Calu3 (cell line): Measurements from ENCODE around the gene TBX2. TPM values are rescaled to one million over a fixed set of nuclear protein-coding genes. Genes with fewer than 3 reads are reported as not detected.

ENCODE experiments used
- BruUV-seq: library from RNA; stranded (reverse); fragments of 400-500 nt; replicated peaks from 2 replicates; lab custom pipeline; 2021; lab: Mats Ljungman, UMichigan
- CTCF ChIA-PET: fragments of 300-600 bp; sonication (Branson Sonifier 250); formaldehyde crosslinking; loops from one replicate; lab custom pipeline; 2022; ENCODE audit warnings: antibody characterized with exemption; lab: Charles Lee
- DNase-seq: peaks from one replicate; pipeline ENCODE4 v3.0.0; 2022
- H3K27ac Mint-ChIP-seq: one replicate; pipeline ENCODE4 v1.8.0; 2022; ENCODE audit warnings: mixed read lengths; ENCODE audit not compliant: unreplicated experiment
- H3K27me3 Mint-ChIP-seq: one replicate; pipeline ENCODE4 v1.8.0; 2022; ENCODE audit warnings: mixed read lengths; ENCODE audit not compliant: unreplicated experiment
- H3K36me3 Mint-ChIP-seq: one replicate; pipeline ENCODE4 v1.8.0; 2022; ENCODE audit warnings: mild to moderate bottlenecking, moderate library complexity, mixed read lengths; ENCODE audit not compliant: insufficient read depth, unreplicated experiment
- H3K4me1 Mint-ChIP-seq: one replicate; pipeline ENCODE4 v1.8.0; 2022; ENCODE audit warnings: mild to moderate bottlenecking, low read depth, mixed read lengths; ENCODE audit not compliant: unreplicated experiment
- H3K4me3 Mint-ChIP-seq: one replicate; pipeline ENCODE4 v1.8.0; 2022; ENCODE audit warnings: mild to moderate bottlenecking, low read depth, moderate library complexity, mixed read lengths; ENCODE audit not compliant: unreplicated experiment
- H3K9me3 Mint-ChIP-seq: one replicate; pipeline ENCODE4 v1.8.0; 2022; ENCODE audit warnings: low read depth, mixed read lengths; ENCODE audit not compliant: unreplicated experiment
- CTCF ChIP-seq: fragments of 200-600 bp; IDR thresholded peaks from one replicate; pipeline ENCODE4 v1.8.0; 2022; ENCODE audit warnings: antibody characterized with exemption; ENCODE audit not compliant: unreplicated experiment
- intact Hi-C: fragments of 100-400 bp; cut with micrococcal nuclease; formaldehyde crosslinking; loops from one replicate; pipeline ENCODE4 v1.10.0; 2022; ENCODE audit not compliant: unreplicated experiment
- total RNA-seq: library from RNA; stranded (reverse); gene quantifications from 2 replicates; pipeline ENCODE4 v1.2.3, GENCODE V29; 2022

Gene TBX2
- total RNA-seq, 1 experiment from 2014 or later: 0.14 TPM

DNA sequence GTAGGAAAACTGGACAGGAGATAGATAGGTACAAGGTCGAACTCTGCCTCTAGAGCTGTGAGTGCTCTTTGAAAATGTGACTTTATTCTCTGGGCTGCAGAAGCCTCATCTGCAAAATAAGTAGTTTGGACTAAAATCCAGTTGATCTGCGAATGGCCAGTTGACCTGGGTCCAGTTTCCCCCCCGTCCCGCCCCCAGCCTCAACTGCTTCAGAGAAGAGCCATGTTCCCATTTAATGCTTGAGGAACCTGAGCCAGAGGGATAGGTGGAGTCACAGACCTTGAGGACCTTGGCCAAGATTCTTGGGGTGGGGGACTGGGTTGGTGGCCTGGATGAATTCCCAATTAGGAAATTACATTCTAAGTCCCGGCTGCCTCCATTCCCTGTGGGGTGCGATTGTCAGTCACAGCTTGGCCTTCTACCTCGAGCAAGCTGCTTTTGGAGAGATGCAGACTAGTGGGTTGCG is 14.1 kb downstream of the TBX2 start:
- intact Hi-C loops: loop anchor here (2.0 kb wide), 2 partner anchors 161 to 169 kb away; no protein-coding TSS in a partner anchor
- Mint-ChIP-seq H3K4me1 (no peaks in the 10 kb centered on the region), H3K36me3 (peaks cover 11% of the 10 kb centered on the region), H3K4me3 (no peak overlapping the region), H3K27ac (no peak overlapping the region), H3K9me3 (no peaks in the 10 kb centered on the region), H3K27me3 (peaks cover 3% of the 10 kb centered on the region)
- no peak for TF ChIP-seq CTCF
- CTCF ChIA-PET: interaction anchor here (0.6 to 2.7 kb wide), 2 partner anchors 161 to 170 kb away, joined by 3 to 13 read pairs; no protein-coding TSS in a partner anchor
- no TSS peak for BruUV-seq
- no peak for DNase-seq

DNA sequence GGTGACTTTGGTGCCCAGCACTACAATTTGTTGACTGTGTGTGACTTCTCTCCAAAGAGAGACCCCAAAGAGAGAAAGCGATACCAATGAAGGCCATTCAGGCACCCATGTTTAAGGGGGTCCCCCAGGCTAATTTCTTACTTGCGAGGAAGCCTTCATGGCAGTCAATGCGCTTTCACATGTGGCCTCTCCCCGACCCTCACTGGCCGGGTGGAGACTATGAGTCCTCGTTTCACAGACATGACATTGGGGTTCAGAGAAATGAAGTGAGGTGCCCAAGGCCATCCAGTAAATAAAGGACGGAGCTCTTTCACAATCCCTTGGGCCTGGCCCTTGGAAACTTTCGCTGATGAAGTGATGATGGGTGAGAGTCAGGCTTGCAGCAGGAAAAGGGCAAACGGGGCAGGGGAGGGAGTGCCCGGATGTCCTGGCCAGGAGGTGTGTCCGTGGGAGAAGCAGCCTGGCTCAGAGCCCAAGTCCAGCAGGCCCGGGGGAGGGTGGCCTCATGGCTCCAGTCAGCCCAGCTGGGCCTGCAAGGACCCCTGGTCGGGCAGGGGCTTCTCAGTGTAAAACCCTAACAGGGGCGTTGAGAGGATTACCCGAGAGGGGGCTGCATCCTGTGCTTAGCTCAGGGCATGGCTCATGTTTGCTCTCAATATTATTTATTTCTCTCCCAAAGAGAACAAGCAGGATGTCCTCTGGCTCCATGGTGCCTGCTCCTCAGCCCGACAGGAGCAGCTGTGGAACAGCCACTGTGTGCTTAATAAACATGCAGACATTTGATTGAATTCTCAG is 14.7 kb downstream of the TBX2 start:
- no peaks in the 10 kb centered on the region for H3K4me1 Mint-ChIP-seq
- no peak overlapping the region for H3K27ac Mint-ChIP-seq
- H3K36me3 Mint-ChIP-seq: peaks cover 11% of the 10 kb centered on the region
- no TSS peak for BruUV-seq
- no peak overlapping the region for H3K4me3 Mint-ChIP-seq
- no peak for DNase-seq
- intact Hi-C loops: no loop called here
- peaks cover 9% of the 10 kb centered on the region for H3K27me3 Mint-ChIP-seq
- no peak for TF ChIP-seq CTCF
- H3K9me3 Mint-ChIP-seq: no peaks in the 10 kb centered on the region
- CTCF ChIA-PET: no interaction called here

DNA sequence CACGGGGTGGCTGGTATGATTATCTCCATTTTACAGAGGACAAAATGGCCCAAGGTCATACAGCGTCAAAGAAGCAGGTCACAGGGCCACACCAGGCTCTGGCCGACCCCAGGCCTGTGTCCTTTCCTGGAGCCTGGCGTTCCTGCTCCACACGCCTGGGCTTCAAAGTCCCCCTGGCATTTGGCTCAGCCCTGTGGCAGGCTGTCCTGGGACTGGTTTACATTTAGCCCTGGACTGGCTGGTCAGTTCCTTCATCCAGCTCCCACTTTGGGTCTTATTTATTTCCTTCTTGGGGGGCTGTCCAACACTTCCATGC is 15.3 kb downstream of the TBX2 start:
- no peaks in the 10 kb centered on the region for H3K4me1 Mint-ChIP-seq
- H3K4me3 Mint-ChIP-seq: no peak overlapping the region
- H3K27me3 Mint-ChIP-seq: peaks cover 15% of the 10 kb centered on the region
- no peak overlapping the region for H3K27ac Mint-ChIP-seq
- DNase-seq: no peak
- intact Hi-C loops: no loop called here
- TF ChIP-seq CTCF: no peak
- CTCF ChIA-PET: no interaction called here
- peaks cover 11% of the 10 kb centered on the region for H3K36me3 Mint-ChIP-seq
- no peaks in the 10 kb centered on the region for H3K9me3 Mint-ChIP-seq
- no TSS peak for BruUV-seq

DNA sequence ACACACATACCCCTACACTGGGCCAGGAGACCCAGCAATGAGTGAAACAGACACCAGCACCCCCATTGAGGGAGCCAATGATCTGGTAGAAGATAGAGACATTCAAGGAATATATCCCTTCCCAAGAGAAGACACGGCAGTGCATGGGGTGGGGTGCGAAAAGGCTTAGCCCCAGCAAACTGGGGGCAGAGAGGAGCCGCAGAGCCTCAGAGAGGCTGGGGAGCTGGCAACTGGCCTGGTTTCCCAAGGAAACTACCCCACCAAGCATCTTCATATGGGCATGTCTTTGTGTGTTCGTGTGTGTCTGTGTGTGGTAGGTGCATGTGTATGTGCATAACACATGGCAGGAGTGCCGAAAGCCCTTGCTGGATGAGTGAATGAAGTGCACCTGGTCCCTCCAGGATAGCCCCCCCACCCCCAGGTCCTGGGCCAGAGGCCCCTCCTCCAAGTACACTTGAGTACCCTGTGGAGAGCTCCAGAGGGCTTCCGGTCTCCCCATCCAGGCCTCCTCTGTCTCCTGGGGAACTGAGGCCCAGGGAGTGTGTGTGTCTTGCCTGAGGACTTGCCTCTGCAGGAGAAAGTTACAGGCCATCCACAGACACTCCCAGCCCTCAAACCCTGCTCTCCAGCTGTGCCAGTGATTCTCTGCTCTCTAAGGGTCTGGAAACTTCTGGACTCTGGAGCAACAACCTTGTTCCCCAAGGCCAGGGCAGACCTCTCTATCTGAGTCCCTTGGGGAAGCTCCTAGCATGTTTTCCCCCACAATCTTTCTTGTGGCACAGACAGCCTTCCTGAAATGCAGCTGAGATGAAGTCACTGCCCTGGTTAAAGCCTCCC is 15.9 kb downstream of the TBX2 start:
- BruUV-seq: no TSS peak
- H3K4me3 Mint-ChIP-seq: no peak overlapping the region
- DNase-seq: no peak
- CTCF ChIA-PET: interaction anchor here (1.2 kb wide), 1 partner anchor 159 kb away, joined by 5 read pairs; no protein-coding TSS in a partner anchor
- intact Hi-C loops: no loop called here
- peaks cover 11% of the 10 kb centered on the region for H3K36me3 Mint-ChIP-seq
- no peaks in the 10 kb centered on the region for H3K9me3 Mint-ChIP-seq
- H3K27ac Mint-ChIP-seq: no peak overlapping the region
- no peak for TF ChIP-seq CTCF
- H3K4me1 Mint-ChIP-seq: no peaks in the 10 kb centered on the region
- peaks cover 22% of the 10 kb centered on the region for H3K27me3 Mint-ChIP-seq
